Trophoblast cell (in vitro differentiated cells and primary cell): Measurements from ENCODE around the gene RAPGEF1.
A peak's percentile ranks its signal among the peaks of the same experiment; 100 is the strongest.

Source experiments
- DNase-seq, 2 donors: peaks; one replicate each; pipeline ENCODE4 v3.0.0-alpha.2; 2016
- H2AFZ ChIP-seq: 2 replicates; pipeline ENCODE4 v1.6.1; 2013; ENCODE audit warnings: low read length, moderate library complexity, mild to moderate bottlenecking; ENCODE audit not compliant: insufficient read depth, poor library complexity
- H2AK5ac ChIP-seq: 2 replicates; pipeline ENCODE4 v1.6.1; 2013; ENCODE audit warnings: mild to moderate bottlenecking, low read length
- H2BK120ac ChIP-seq: 2 replicates; pipeline ENCODE4 v1.6.1; 2013; ENCODE audit warnings: low read length, mild to moderate bottlenecking, moderate library complexity; ENCODE audit not compliant: insufficient read depth, poor library complexity
- H2BK12ac ChIP-seq: 2 replicates; pipeline ENCODE4 v1.6.1; 2013; ENCODE audit warnings: mild to moderate bottlenecking, low read length, moderate library complexity
- H2BK5ac ChIP-seq: 2 replicates; pipeline ENCODE4 v1.6.1; 2013; ENCODE audit warnings: low read length, low read depth, moderate library complexity, mild to moderate bottlenecking; ENCODE audit not compliant: poor library complexity
- H3K14ac ChIP-seq: 2 replicates; pipeline ENCODE4 v1.6.1; 2013; ENCODE audit warnings: mild to moderate bottlenecking, low read length
- H3K18ac ChIP-seq: 2 replicates; pipeline ENCODE4 v1.6.1; 2013; ENCODE audit warnings: mild to moderate bottlenecking, low read length
- H3K23ac ChIP-seq: 2 replicates; pipeline ENCODE4 v1.6.1; 2013; ENCODE audit warnings: low read length
- H3K27ac ChIP-seq: 2 replicates; pipeline ENCODE4 v1.5.1; 2013; ENCODE audit warnings: low read depth, mild to moderate bottlenecking, inconsistent platforms, low read length, moderate library complexity
- H3K27me3 ChIP-seq: 2 replicates; pipeline ENCODE4 v1.6.1; 2013; ENCODE audit warnings: inconsistent platforms, mild to moderate bottlenecking, low read length, moderate library complexity; ENCODE audit not compliant: insufficient read depth
- H3K36me3 ChIP-seq, 2 experiments: 1 replicate in 1 of 2; 2 replicates in 1 of 2; pipeline ENCODE4 v1.6.1; 2013; ENCODE audit warnings: low read length in 2 of 2, mild to moderate bottlenecking in 2 of 2, moderate library complexity in 1 of 2; ENCODE audit not compliant: insufficient read depth in 2 of 2, control insufficient read depth in 1 of 2
- H3K4ac ChIP-seq: 2 replicates; pipeline ENCODE4 v1.6.1; 2013; ENCODE audit warnings: low read depth, mild to moderate bottlenecking, low read length, moderate library complexity
- H3K4me1 ChIP-seq, 2 experiments: 1 replicate in 1 of 2; 2 replicates in 1 of 2; pipeline ENCODE4 v1.6.1; 2013; ENCODE audit warnings: low read length in 2 of 2, mild to moderate bottlenecking in 2 of 2, moderate library complexity in 1 of 2; ENCODE audit not compliant: insufficient read depth in 2 of 2, control insufficient read depth in 1 of 2
- H3K4me2 ChIP-seq: 2 replicates; pipeline ENCODE4 v1.6.1; 2013; ENCODE audit warnings: inconsistent platforms, mild to moderate bottlenecking, low read length, moderate library complexity
- H3K4me3 ChIP-seq: 2 replicates; pipeline ENCODE4 v1.5.1; 2013; ENCODE audit warnings: mild to moderate bottlenecking, low read depth, low read length, inconsistent platforms
- H3K79me1 ChIP-seq: one replicate; pipeline ENCODE4 v1.6.1; 2013; ENCODE audit warnings: low read length
- H3K79me2 ChIP-seq: 2 replicates; pipeline ENCODE4 v1.6.1; 2013; ENCODE audit warnings: low read length, mild to moderate bottlenecking; ENCODE audit not compliant: control insufficient read depth, insufficient read depth, poor library complexity
- H3K9ac ChIP-seq: 2 replicates; pipeline ENCODE4 v1.6.1; 2013; ENCODE audit warnings: mild to moderate bottlenecking, low read length
- H3K9me3 ChIP-seq: 2 replicates; pipeline ENCODE4 v1.6.1; 2013; ENCODE audit warnings: low read depth, mild to moderate bottlenecking, control low read depth, inconsistent platforms, low read length; ENCODE audit not compliant: insufficient read depth
- H4K12ac ChIP-seq: 2 replicates; pipeline ENCODE4 v1.6.1; 2013; ENCODE audit warnings: low read depth, mild to moderate bottlenecking, low read length, moderate library complexity
- H4K8ac ChIP-seq: 2 replicates; pipeline ENCODE4 v1.6.1; 2013; ENCODE audit warnings: low read depth, mild to moderate bottlenecking, low read length, moderate library complexity
- H4K91ac ChIP-seq: one replicate; pipeline ENCODE4 v1.6.1; 2013; ENCODE audit warnings: low read depth, mild to moderate bottlenecking, low read length, moderate library complexity
- WGBS: extraction: QIAGEN DNeasy Blood & Tissue Kit; methylation state at CpG from one replicate; pipeline ENCODE4 v1.1.7; 2013; ENCODE audit warnings: missing lambda C conversion rate; ENCODE audit not compliant: insufficient read length, insufficient coverage; ENCODE audit errors: extremely low coverage; 5-methylcytosine and 5-hydroxymethylcytosine counted together

Gene RAPGEF1

GRCh38 chr9:131595696-131596429, 144.0 kb downstream of the RAPGEF1 start:
- H4K8ac ChIP-seq, result peak overlapping the region; percentile 77
- H2BK120ac ChIP-seq, result peak overlapping the region; percentile 45
- peak overlapping the region; percentile 27 for H2AK5ac ChIP-seq
- peaks cover 21 to 27% of the 10 kb centered on the region in 2 experiments for H3K4me1 ChIP-seq
- H3K27me3 ChIP-seq, result no peaks in the 10 kb centered on the region
- H3K4me3 ChIP-seq, result no peak overlapping the region
- no peaks in the 10 kb centered on the region for H3K9me3 ChIP-seq
- H2BK12ac ChIP-seq, result peak overlapping the region; percentile 71
- no peaks in the 10 kb centered on the region for H3K79me2 ChIP-seq
- H2BK5ac ChIP-seq, result no peak overlapping the region
- peaks cover 65 to 76% of the 10 kb centered on the region in 2 experiments for H3K36me3 ChIP-seq
- H3K27ac ChIP-seq, result peak overlapping the region; percentile 9
- no peak overlapping the region for H3K4ac ChIP-seq
- peak overlapping the region; percentile 57 for H3K14ac ChIP-seq
- H4K91ac ChIP-seq, result no peak overlapping the region
- peak overlapping the region; percentile 33 for H4K12ac ChIP-seq
- H3K18ac ChIP-seq, result peak overlapping the region; percentile 39
- no peak overlapping the region for H3K4me2 ChIP-seq
- DNase-seq, result peak; percentile 61 to 74
- whole genome bisulfite sequencing, result no CpG with 5 or more reads among the region's 20 CpGs
- H3K79me1 ChIP-seq, result peaks cover 16% of the 10 kb centered on the region
- H2AFZ ChIP-seq, result no peak overlapping the region
- no peak overlapping the region for H3K9ac ChIP-seq
- H3K23ac ChIP-seq, result no peak overlapping the region

GRCh38 chr9:131594906-131595665, 144.8 kb downstream of the RAPGEF1 start:
- Histone ChIP-seq H2BK120ac (peak overlapping the region; percentile 45), H3K36me3 (peaks cover 71 to 78% of the 10 kb centered on the region in 2 experiments), H3K4me1 (peaks cover 21 to 27% of the 10 kb centered on the region in 2 experiments), H4K91ac (peak overlapping the region; percentile 41), H4K12ac (peak overlapping the region; percentile 33), H2AK5ac (peak overlapping the region; percentile 27), H2BK5ac (no peak overlapping the region), H3K9me3 (no peaks in the 10 kb centered on the region), H3K4ac (peak overlapping the region; percentile 17), H3K27ac (peak overlapping the region; percentile 4), H3K23ac (no peak overlapping the region), H2BK12ac (peak overlapping the region; percentile 71), H3K79me2 (no peaks in the 10 kb centered on the region), H3K9ac (no peak overlapping the region), H3K79me1 (peaks cover 16% of the 10 kb centered on the region), H3K18ac (peak overlapping the region; percentile 39), H3K4me2 (no peak overlapping the region), H4K8ac (peak overlapping the region; percentile 77), H3K14ac (peak overlapping the region; percentile 57), H2AFZ (no peak overlapping the region), H3K27me3 (no peaks in the 10 kb centered on the region), H3K4me3 (no peak overlapping the region)
- DNase-seq, result peak in 1 of 2 donors; percentile 6
- no CpG with 5 or more reads among the region's 20 CpGs for WGBS

GRCh38 chr9:131593936-131594665, 145.8 kb downstream of the RAPGEF1 start:
- no peak overlapping the region for H3K18ac ChIP-seq
- no peak overlapping the region for H3K23ac ChIP-seq
- no peak overlapping the region for H2AK5ac ChIP-seq
- DNase-seq, result no peak
- H3K4me3 ChIP-seq, result no peak overlapping the region
- no peaks in the 10 kb centered on the region for H3K79me2 ChIP-seq
- H2BK120ac ChIP-seq, result peak overlapping the region; percentile 9
- H4K91ac ChIP-seq, result no peak overlapping the region
- H3K4ac ChIP-seq, result no peak overlapping the region
- no peak overlapping the region for H2AFZ ChIP-seq
- H3K4me2 ChIP-seq, result no peak overlapping the region
- H3K4me1 ChIP-seq, result peaks cover 21 to 27% of the 10 kb centered on the region in 2 experiments
- H4K12ac ChIP-seq, result no peak overlapping the region
- H3K36me3 ChIP-seq, result peaks cover 78 to 82% of the 10 kb centered on the region in 2 experiments
- no peak overlapping the region for H3K27ac ChIP-seq
- H2BK12ac ChIP-seq, result no peak overlapping the region
- peaks cover 16% of the 10 kb centered on the region for H3K79me1 ChIP-seq
- H3K27me3 ChIP-seq, result no peaks in the 10 kb centered on the region
- no peaks in the 10 kb centered on the region for H3K9me3 ChIP-seq
- no peak overlapping the region for H3K9ac ChIP-seq
- H4K8ac ChIP-seq, result no peak overlapping the region
- no CpG with 5 or more reads among the region's 21 CpGs for WGBS
- H3K14ac ChIP-seq, result no peak overlapping the region
- no peak overlapping the region for H2BK5ac ChIP-seq

GRCh38 chr9:131593091-131593820, 146.6 kb downstream of the RAPGEF1 start:
- Histone ChIP-seq H4K8ac (no peak overlapping the region), H4K91ac (no peak overlapping the region), H2AK5ac (no peak overlapping the region), H3K18ac (no peak overlapping the region), H3K14ac (no peak overlapping the region), H2BK5ac (no peak overlapping the region), H2BK120ac (no peak overlapping the region), H3K9me3 (no peaks in the 10 kb centered on the region), H3K4me3 (no peak overlapping the region), H2AFZ (no peak overlapping the region), H3K27ac (no peak overlapping the region), H3K27me3 (no peaks in the 10 kb centered on the region), H2BK12ac (peak overlapping the region; percentile 10), H3K4ac (no peak overlapping the region), H4K12ac (no peak overlapping the region), H3K36me3 (peaks cover 84 to 87% of the 10 kb centered on the region in 2 experiments), H3K4me2 (no peak overlapping the region), H3K23ac (no peak overlapping the region), H3K4me1 (peaks cover 21 to 27% of the 10 kb centered on the region in 2 experiments), H3K79me1 (peaks cover 16% of the 10 kb centered on the region), H3K79me2 (no peaks in the 10 kb centered on the region), H3K9ac (no peak overlapping the region)
- DNase-seq, result peak in 1 of 2 donors; percentile 13
- WGBS, result no CpG with 5 or more reads among the region's 15 CpGs
